ENCODE results near the gene TRIB2.

The TRIB2 gene

DNA sequence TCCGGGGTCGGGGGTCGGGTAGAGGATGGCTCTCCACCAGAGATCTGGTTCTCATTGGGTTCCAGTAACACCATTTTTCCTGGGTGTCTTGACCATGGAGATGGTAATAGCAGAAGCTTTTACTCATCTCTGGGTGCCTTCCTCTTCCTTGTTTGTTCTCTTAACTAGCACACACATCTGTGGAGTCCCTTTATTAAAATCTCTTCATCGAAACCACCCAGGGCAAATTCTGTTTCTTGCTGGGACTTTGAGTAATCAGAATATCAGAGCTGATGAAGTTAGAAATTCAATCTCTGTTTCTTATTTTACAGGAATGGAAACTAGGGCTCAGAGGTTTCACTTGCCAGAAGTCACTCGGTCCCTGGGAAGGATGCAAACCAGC is 15.0 kb upstream of the TRIB2 start:
- DNase-seq = no peak

DNA sequence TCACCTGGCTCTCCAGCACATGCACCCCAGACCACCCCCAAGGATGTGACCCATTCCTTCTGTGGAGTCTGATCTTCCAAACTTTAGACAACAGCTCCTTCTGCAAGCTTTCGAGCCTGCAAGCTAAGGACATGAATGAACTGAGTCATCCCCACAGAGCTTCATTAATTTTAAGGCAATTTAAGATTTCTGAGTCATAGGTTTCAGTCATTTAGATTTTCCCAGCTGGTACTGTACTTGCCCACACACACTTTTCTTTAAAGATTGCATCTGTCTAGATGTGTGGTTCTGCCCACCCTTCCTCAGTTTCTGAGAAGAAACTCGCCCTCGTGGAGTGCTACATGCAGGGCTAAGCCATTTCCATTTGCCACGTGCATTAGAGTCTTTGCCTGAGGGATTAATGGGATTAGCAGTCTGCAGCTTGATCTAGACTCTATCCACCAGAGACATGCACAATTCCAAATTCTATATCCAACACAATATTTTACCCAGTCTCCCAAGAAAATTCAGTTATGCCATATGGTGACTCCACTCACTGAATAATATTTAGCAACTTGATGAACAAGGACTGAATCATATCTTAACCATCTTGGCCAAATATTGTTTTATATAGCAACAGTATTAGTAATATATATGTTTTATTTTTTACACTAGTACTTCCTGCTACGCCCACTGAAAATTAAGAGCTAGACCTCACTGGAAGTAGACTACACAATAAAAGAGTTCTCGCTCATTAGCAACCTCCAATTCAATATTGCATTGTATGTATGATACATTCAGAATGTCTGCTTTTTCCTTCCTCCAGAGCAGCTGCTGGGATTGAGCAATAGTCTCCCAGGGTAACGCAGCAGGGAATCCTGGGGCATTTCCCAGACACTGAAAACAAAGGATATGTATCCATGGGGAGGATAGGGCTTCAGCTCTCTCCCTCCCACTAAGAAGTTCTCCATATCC is 14.3 kb upstream of the TRIB2 start:
- DNase-seq = no peak

DNA sequence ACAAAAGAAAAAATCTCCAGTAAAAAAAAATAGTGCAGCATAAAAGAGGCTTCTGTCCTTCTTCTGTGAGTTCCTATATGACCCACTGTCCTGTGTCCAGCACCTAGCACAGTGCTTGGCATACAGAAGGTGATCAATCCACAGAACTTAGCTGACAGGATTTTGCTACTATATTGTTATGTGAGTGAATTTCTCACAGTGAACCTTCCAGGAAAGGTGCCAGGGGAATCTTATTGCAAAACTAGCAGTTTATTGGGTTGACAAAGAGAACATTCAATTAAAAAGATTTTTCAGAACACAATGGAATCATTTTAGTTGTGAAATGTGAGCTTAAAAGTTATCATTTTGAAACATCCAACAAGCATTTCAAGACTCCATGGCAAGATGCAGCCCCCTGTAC is 12.4 kb upstream of the TRIB2 start:
- no peak for DNase-seq

DNA sequence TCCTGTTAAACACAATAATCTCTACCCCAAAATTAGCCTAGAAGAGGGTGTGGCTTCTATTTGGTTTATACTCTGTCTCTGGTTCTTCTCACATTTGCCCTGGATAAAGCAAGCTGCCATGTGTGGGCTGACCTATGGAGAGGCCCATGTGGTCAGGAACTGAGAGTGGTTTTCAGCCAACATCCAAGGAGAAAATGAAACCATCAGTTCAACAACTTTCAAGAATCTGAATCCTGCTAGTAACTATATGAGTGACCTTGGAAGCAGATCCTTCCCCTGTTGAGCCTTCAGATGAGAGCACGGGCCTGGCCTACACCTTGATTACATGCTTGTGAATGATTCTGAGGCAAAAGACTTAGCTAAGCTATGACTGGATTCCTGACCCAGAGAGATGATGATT is 11.5 kb upstream of the TRIB2 start:
- DNase-seq = no peak

DNA sequence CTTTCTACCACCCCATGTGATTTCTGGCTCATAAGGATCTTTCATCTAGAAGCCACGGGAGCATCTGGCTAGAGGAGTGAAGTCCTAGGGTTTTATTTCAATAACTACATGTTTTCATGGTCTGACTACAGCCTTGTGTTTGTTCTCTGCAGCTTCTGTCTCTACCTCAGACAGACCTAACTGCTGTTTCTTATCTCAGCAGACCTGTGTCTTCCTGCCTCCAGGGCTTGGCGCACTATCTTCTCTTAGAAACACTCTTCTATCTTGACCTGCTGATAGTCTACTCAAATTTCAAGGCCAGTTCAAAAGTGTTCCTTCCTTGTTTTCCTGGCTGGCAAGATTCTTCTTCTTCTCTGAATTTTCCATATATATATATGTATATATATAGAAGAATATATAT is 11.0 kb upstream of the TRIB2 start:
- DNase-seq = no peak

DNA sequence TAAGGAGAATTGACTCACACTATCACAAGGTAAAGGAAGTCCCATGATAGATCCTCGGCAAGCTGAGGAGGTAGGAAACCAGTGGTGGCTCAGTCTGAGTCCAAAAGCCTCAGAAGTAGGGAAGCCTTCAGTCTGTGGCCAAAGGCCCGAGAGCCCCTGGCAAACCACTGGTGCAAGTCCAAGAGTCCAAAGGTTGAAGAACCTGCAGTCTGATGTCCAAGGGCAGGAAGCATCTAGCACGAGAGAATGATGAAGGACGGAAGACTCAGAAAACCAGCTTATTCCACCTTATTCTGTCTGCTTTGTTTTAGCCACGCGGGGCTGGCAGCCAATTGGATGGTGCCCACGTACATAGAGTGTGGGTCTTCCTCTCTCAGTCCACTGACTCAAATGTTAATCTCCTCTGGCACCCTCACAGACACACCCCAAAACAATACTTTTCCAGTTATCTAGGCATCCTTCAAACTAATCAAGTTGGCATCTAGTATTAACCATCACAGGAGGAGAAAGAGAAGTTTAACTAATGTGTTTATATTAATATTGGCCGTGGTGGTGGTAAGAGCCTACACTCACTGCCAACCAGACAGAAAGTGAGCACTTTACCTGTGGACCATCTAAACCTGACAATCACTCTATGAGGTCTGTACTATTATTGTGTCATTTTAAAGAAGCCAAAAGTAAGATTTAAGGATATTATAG is 8.1 kb upstream of the TRIB2 start:
- no peak for DNase-seq

DNA sequence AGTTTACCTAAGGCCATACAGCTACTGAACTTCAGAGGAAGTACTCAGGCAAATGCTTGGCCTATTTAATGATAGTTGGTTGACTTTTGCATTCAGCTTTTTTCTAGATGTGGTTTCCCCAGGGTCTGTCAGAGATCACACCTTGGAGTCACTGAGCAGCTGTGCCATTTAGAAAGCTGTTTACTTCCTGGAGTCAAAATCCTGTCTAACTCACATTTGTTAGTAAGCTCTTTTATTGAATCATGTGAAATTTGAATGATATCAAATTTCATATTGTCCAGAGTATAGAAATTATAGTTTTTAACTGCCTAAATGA is 7.6 kb upstream of the TRIB2 start:
- DNase-seq = no peak

DNA sequence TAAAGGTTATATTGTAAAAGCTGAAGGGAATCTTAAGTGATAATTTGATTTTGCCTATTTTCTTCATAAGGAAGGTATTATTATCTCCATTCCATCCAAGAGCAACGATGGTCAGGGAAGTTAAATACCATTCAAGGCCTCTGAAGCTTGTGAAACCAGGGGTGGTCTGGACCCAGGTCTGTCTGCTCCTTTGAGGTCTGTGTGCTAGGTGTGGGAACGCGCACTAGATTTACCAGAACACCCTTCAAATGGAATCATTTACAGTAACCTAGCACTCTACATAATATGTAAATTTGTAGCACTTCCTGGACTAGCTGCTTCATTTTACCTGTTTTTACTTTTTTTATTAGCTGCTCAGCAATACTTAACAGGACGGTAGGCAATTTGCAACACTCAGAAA is 6.4 kb upstream of the TRIB2 start:
- no peak for DNase-seq

DNA sequence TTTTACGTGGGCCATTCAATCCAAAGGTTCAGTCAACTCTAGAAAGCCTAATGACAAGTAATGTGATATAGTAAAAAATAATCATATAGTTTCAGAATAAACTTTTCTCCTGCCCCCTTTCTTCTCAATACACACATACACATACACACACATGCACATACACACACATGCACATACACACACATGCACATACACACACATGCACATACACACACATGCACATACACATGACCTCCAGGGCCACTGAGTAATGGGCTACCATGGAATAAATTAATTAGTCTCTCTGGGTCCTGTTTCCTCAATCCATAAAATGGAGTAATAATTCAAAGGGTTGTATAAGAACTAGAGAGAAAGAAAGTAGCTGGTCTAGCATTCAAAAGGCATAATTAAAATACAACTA is 5.4 kb upstream of the TRIB2 start:
- DNase-seq = no peak

DNA sequence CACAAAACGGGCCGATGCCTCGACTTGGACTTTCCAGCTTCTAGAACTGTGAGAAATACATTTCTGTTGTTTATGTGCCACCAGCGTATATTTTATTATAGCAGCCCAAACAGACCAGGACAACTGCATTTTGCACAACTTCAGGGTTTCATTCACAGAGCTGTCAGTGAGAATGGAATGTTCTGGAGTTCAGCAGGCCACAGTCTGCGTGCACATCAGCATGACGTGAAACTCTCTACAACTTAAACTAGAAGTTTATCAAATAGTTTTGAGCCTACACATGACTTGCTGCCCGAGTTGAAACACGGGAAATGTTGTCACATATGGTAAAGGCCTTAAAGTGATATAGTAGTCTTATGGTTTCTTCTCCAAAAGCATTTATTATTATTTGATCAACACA is 3.9 kb upstream of the TRIB2 start:
- DNase-seq = no peak

DNA sequence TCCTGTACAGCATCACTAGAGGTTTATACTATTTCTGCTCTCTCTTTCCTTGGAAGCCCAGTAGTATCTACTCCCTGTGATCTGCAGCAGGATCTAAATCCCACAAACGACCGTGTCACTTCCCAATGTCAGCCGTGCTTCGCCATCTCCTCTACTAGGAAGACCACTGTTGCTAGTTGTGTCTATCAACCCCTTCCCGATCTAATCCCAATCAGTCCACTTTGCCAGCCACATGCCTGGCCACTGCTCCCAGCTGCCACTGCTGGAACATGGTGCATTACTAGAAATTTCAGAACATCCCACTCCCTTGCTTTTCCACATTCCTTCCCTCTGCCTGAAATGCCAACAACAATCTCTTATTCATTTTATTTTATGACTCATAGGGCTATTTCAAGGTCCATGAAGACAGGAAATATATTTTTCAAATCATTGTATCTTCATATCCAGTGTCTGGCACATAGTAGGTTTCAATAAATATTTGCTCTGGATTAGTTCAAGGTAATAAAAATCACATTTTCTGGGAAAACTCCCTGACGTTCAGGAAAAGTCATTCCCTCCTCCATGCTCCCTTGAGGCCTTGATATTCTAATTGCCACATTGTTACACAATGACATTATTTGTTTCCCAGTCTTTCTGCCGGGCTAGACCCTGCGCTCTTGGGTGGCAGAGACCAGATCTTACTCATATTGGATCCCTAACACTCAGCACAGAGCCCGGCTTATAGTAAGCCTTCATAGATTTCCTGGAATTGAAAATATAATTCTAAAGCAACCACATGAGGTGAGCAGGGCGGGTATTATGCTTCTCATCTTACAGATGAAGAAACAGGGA is 2.1 kb upstream of the TRIB2 start:
- no peak for DNase-seq

DNA sequence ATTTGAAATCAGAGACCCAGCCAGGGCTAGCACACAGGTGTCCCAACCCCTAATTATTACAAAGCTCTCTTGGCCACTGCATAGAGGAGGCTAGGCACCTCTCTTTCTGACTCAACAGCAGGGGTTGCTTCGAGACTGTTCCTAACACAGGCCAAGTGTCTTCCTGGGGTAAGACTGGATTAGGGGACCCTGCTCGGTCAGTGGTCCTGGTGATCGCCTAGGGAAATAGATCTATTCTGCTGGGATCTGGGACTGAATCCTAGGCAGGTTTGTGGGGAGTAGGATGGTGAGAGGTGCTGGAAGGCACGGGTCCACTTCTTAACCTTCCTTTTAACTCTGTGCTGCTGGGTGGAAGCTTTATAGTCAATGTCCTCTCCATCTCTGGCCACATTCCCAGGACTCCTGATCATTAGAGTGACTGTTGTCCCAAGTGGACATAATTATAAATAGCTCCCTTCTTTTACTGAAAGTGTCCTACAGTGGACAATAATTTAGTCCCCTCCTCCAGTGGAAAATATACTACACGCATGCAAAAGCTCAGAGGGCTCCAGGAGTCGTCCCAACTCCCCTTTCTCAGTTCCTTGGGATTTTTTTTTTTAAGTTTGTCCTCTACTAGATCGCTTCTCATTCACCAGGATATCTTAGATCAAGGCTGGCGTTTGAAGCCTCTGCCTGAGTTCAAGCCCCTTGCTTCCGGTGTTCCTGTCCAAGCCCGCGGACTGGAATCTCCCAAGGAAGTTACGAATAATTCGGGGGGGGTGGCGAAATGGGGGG is 1.3 kb upstream of the TRIB2 start:
- DNase-seq = no peak

DNA sequence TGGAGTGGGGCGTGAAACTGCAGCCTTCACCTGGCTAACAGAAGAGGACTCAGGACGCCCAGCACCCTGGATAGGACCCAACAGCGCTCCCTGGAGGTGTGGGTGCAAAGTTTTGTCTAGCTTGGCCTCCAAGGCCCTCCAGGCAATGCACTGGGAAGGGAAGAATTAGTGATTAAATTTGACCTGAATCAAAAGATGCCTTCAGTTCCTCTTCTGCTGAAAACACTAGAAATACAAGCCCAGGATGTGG is 779 bp upstream of the TRIB2 start:
- DNase-seq = peak; percentile 83

DNA sequence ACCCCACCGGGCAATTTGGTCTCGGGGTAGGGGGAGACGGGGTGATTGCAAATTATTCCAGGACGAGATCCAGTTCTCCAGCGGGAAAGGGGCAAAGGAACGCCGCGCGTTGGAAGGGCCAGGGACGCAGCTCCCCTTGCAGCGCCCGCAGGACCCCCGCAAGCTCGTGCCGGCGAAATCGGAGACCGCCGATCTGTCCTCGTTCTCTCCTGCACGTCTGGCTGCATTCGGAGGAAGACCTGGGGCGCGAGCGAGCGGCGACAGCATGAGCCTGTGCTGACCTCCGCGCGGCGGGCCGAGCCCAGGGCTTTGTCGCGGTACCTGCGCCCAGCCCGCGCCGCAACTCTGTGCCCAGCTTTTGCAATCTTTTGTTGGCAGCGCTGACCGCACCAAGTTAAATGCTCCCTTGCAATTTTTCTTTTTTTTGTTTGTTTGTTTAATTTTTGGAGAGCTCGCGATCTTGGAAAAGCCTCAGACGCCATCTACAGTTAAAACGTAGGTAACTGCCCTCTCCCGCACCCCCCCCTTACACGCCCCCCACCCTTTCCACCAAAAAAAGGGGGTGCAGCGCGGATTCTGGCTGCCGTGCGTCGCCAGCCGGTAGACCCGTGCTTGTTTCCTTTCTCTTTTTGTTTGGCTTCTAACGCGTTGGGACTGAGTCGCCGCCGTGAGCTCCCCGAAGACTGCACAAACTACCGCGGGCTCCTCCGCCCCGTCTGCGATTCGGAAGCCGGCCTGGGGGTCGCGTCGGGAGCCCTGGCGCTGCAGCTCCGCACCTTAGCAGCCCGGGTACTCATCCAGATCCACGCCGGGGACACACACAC is 667 bp downstream of the TRIB2 start:
- DNase-seq = peak; percentile 79

DNA sequence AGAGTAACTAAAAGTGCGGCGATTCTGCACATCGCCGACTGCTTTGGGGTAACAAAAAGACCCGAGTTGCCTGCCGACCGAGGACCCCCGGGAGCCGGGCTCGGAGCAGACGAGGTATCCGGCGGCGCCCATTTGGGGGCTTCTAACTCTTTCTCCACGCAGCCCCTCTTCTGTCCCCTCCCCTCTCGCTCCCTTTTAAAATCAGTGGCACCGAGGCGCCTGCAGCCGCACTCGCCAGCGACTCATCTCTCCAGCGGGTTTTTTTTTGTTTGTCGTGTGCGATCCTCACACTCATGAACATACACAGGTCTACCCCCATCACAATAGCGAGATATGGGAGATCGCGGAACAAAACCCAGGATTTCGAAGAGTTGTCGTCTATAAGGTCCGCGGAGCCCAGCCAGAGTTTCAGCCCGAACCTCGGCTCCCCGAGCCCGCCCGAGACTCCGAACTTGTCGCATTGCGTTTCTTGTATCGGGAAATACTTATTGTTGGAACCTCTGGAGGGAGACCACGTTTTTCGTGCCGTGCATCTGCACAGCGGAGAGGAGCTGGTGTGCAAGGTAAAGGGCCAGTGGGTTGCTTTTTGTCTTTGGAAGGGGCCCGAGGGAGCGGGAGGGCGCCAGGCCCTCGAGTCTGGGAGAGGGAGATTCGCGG is 1.4 kb downstream of the TRIB2 start:
- peak; percentile 72 for DNase-seq

DNA sequence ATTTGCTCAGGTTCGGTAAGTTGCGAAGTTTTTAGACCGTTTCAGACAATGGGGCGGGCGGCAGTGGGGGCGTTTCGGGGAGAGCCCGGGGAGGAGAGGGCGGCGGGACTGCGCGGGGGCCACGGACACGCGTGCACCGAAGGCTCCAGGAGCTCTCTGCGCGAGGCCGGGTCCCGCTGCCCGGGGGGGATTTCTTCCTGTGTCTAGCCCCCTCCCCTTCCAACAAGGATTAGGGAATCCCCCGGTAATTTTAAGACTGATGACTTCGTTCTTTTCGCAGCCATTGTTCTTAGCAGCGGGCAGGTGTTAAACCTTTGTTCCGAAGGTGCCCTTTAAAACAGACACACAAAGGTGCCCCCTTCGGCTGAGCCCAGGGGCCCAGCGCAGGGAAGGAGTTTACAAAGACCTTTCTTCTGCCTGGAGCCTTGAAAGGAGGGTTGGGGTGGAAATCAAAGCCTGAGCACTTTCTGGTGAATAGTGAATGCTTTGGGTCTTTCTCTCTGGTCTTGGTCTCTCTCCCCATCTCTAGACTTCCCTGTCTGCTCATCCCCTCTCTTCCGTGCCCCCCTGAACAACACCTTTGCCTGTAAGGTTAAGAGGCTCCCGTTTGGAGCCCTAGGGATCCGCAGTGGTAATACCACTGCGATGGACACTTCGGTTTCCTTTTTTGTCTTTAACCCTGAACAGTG is 2.1 kb downstream of the TRIB2 start:
- no peak for DNase-seq

DNA sequence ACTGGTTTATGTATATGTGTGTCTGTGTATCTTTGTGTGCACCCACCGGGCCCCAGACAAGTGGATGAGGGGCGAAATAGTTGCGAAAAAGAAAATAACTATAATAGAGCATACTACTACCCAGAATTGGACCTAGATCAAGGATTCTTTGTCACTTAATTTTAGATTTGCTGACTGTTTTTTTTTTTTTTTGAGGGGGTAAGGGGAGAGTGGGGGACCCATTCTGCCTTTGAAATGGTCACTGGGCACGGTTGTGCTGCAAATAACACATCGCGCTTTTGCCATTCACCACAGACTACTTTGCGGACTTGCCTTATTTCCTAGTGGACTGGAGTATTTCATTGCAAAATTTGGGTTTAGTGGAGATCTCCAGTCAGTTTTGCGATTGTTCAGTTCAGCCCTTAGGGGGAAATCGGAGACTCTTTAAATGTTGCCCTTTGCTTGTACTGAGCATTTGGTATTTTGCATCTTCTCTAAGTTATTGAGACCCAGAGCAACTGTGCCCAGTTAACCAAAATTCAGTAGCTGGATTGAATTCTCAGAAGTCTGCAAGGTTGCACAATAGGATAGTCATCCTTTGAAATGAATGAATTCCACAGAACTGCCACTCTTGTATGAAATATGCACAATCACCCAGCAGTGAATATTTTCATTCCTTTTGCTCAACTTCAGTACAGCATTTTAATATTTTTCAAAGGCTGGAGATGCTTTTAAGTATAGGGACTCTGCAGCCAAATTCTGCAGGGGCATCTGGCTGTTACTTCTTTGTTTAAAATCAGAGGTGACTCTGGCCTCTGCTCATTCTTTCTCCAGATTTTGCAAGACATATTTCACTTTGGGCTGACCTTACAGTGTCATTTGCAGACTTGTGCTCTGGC is 2.9 kb downstream of the TRIB2 start:
- DNase-seq = no peak

DNA sequence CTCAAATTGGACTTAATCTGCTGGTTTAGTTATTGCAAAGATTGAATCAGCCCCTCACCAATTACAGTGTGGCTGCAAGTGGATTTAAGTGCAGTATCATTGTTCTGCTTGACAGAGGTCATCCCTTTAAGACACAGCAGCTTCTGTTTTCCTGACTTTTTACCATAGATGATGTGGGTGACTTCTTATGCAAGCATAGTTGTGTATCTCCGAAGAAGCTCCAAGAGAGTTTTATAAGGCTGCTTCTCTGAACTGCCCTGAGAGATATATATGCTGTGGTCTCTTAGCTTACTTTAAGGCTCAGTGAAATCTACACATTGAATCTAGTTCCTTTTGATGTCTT is 3.5 kb downstream of the TRIB2 start:
- DNase-seq = no peak

DNA sequence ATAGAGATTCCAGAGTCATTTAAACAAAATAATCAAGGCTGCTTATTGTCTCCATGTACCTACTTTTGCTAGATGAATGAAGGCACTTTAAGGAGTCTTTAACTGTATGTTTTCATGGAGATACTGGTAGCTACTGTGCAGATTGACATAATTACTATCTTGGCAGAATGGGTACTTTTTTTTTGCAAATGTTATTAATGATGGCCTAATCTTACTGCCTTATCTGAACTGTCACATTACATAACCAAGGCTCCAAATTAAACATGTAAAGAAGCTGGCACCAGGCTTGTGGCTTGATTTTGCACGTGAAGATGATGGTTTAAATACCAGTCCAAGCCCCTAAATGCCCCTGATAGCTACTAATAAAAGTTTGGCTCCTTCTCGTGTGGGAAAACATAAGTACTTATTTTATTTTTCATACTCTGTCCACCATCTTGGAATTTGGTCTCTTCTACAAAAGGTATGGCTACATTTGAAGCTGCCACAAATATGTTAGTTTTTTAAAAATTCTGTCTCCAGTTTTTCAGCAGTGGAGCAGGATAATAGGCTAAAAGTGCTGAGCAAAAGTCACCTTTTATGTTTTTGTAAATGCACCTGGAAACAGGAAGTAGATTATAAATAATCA is 4.1 kb downstream of the TRIB2 start:
- DNase-seq = no peak

Measured in activated CD8-positive, alpha-beta memory T cell treated with anti-CD3 and anti-CD28 coated beads, Interleukin-2, amount 50 U/mL, for 48 hours (primary cell).